ENCODE results near the gene L3HYPDH.
A peak's percentile ranks its signal among the peaks of the same experiment; 100 is the strongest.
"Not testable (repeated sequence)": the region's sequence is repeated elsewhere in the genome, so short reads cannot be mapped to it uniquely, and the experiment has no call there.

L3HYPDH gene

DNA sequence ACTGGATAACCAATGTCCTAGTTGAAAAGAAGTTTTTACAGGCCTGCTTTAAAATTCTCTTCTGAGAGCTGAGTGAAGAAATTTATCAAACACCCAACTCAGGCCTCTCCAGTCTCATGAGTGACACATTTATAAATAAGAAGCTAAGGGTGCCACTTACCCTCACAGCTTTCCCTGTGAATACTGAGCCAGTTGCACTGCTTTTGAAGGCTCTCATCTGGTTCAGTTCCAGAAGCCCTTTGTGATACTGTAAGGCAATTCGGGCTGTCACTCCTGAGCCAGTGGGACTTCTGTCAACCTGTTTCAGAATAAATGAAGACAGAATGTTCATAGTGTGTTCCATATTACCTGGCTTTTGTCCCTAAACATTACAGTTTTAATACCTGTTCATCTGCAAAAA lies 8.5 kb downstream of the L3HYPDH start:
- no peak for DNase-seq

DNA sequence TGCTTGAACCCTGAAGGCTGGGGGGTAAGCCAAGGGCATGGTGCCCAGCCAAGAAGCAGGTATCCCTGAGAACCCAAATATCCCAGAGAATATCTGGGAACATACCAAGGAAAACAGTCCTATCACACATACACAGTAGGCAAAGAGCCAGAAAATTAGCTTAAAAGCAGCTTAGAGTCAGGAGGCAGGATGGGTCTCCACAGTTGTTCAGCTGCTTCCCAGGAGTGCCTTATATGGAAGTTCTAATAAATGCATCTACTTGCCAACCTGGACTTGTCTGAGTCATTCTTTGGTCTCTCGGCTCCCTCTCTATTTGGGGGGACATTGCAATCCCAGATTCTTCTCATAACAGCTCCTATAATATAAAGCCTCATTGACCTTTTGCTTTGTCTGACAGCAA lies 10.0 kb downstream of the L3HYPDH start:
- no peak for DNase-seq

DNA sequence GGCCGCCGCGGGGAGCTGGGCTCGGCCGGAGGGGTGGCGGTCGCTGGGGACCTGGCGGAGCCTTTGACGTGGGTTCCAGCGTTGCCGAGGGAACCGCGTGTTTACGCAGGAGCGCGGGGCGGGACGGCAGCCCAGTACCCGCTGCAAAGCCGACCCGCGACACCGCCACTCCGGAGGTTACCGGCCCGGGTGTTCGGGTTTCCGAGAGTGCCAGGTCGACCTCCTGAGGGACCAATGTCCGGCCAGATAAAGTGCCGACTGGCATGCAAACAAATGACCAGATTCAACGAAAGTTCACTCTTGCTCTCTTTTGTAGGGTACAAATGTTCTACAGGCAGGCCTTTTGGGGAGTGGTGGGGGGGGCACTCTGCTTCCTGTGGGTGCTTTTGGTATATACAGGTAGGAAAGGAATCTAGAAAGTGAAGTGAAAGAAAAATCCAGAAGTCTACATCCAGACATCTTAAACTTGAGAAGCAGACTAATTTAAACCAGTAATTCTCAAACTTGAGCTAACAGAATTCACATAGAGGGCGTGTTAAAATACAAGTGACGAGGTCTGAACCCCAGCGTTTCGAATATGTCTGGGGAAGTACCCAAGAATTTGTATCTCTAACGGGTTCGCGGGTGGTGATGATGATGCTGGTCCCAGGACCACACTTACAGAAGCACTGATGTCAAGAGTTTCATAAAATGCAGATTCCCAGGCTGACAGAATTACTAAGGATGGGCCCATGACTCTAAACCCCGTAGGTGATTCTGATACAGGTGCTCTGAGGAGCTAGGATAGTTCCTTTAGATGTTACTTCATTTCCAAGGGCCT lies 18.7 kb downstream of the L3HYPDH start, which contains the start of gene GPR135:
Gene GPR135, minus strand, starts transcription at position 65 of the 820 bp plus-strand sequence. CDS start 154 bp downstream, outside the sequence.
- DNase-seq: no peak

DNA sequence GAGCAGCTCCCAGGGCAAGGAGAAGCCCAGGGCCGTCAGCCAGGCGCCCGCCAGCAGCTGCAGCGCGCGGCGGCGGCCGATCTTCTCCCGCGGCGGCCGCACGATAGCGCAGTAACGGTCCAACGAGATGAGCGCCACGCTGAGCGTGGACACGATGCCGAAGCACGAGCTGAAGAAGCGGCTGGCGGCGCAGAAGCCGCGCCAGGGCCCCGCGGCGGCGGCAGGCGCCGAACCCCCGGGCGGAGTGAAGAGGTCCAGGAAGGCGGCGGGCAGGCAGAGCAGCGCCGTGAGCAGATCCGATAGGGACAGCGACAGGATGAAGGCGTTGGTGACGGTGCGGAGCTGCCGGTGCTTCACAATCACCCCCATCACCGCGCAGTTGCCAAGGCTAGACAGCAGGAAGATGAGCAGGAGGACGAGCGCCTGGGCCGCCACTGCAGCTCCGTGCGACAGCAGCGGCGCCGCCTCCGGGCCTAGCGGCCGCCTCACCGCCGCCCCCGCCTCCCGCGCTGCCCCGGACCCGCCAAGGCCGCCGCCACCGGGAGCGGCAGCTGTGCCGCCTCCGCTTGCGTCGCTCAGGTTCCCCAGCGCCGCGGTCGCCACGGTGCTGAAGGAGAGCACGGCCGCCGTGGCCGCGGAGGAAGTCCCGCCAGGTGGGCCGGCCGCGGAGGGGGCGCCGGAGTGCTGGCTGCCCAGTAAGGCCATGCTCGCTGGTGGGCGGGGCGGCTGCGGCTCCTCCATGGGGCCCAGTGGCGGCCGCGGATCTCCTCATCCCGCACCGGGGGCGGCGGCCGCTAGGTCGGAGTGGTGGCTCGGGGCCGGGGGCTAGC lies 19.5 kb downstream of the L3HYPDH start:
- peak; percentile 39 for DNase-seq

DNA sequence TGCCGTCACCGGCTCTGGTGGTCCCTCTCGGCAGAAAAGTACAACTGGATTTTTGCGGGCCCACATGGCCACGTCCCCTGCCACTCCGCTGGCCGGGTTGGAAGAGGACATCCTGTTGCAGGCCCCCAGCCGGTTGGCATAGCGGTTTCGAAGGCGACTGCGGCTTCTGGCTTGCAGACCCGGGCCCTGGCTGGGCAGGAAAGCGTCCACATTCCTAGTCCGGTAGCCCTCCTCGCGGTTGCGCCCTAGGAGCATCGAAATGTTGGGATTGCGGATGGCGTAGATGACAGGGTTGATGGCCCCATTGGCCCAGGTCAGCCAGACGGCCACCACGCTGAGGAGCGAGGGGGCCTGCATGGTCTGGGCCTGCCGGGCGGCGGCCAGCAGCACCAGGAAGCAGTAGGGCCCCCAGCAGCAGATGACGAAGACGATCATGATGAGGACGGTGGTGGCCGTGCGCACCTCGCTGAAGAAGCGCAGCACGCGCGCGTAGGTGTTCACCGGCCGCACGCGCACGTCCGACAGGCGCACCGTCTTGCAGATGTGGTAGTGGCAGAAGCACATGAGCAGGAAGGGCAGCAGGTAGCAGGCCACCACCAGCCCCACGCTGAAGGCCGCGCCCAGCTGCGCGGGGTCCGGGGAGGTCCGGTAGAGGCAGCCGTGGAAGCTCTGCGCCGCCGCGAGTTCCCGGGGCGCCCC lies 20.3 kb downstream of the L3HYPDH start:
- DNase-seq: no peak

DNA sequence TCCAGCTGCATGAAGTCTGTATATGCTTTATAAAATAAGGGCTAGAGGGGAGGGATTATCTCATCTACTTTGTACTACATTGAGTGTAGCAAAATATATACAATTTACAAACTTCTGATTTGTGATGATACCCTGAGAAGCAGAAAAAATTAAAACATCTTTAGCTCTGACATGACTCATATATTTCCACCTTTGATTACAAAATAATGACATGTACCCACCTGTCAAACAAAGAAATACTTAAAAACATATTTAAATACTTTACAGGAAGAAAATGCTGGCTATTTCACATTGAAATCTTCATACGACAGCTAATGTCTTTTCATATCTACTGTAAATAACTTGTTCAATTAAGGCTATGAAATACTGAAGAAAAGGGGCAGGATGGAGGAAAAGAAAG lies 22.3 kb downstream of the L3HYPDH start:
- DNase-seq: no peak

DNA sequence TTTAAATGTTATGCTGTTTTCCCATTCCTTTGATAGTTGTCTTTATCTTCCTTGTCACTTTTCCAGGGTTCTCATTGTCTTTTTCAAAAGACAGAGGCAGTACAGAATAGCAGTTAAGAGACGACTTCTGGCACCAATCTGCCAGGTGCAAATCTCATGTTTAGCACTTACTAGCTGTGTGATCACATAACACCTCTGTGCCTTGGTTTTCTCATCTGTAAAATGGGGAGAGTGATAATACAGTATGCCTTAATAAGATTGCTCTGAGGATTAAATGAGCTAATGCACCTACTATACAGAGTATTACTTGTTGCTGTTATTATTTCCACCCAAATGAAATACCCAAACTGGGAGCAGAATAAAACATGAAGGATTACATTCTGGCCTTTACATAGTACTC lies 23.8 kb downstream of the L3HYPDH start:
- no peak for DNase-seq

DNA sequence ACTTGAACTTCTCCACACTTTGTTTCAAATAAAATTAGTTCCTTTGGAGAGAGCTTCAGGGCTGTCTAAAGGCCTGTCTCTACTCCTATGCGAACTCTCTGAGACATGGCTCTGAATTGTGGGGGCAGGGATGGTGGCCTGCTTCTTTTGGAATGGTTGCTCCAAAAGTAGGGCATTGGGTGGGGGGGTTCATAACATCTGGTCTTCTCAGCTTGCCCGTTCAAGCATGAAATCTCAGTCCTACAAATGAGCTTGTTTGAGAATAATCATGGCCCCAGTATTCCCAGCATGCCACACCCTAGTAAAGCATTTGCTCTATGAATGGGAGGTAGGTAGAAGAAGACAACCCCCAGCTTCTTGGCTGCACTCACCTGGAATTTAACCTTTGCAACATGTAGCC lies 25.7 kb downstream of the L3HYPDH start:
- no peak for DNase-seq

DNA sequence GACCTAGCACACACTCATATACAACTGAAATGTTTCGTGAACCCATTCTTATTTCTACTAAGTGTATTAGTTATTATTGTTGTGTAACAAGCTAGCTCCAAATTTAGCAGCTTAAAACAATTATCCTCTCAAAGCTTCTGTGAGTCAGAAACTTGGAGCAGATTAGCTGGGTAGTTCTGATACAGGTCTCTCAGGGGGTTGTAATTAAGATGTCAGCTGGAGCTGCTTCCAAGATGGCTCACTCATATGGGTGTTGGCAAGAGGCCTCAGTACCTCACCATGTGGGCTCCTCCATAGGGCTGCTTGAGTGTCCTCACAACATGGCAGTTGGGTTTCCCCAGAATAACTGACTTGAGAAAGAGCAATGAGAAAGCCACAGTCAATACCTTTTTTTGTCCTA lies 28.8 kb downstream of the L3HYPDH start:
- no peak for DNase-seq

DNA sequence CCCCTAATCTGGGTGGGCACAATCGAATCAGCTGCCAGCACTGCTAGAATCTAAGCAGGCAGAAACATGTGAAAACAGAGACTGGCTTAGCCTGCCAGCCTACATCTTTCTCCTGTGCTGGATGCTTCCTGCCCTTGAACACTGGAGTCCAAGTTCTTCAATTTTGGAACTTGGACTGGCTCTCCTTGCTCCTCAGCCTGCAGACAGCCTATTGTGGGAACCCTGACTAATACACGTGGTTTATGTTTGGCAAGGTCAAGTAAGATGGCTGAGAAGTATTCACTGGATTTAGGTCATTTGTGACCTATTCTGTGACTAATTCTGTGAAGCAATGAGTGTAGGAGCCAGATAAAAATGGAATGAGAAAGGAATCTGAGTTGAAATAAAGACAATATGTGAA lies 30.1 kb downstream of the L3HYPDH start:
- DNase-seq: no peak

DNA sequence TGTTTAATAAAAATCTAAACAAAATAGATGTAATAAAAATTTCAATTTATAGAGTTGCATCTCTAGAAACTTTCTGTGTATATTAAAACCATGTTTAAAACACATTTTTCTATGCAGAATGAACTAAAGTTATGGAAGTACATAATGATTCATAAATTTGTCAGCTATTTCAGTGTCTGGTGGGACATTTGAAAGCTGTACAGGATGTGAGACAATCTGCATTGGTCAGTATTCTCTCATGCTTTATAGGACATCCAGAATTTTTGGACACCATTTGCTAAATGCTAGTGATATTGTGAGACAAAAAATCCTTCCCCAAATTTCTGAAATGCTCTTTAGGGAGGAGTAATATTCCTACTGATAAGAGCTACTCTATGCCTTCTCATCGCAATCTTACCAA lies 32.4 kb downstream of the L3HYPDH start:
- DNase-seq: no peak

DNA sequence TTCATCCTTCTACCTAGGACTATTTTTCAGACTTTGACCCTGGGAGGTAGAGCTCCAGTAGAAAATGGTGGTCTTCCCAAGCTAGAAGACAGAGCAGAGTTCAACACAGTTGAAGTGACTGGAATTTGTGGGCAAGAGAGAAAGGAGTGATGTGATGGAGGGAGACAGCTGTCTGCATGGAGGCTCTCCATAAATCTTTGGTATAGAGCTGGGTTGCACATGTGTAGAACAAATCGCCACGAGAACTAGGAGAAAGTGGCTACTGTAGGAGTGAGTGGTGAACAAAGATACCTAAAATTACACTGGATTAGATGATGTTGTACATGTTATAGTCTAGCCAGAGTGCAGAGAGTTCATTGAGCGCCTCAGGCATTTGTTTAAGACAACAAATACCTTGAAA lies 33.5 kb downstream of the L3HYPDH start:
- no peak for DNase-seq

DNA sequence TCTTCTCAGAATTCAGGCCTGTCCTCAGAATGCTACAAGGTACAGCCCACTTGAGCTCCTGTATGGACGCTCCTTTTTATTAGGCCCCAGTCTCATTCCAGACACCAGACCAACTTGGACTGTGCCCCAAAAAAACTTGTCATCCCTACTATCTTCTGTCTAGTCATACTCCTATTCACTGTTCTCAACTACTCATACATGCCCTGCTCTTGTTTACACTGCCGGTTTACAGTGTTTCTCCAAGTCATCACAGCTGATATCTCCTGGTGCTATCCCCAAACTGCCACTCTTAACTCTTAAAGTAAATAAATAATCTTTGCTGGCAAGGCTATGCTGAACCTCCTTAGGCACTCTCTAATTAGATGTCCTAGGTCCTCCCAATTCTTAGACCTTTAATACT lies 35.5 kb downstream of the L3HYPDH start:
- DNase-seq: not testable (repeated sequence)

DNA sequence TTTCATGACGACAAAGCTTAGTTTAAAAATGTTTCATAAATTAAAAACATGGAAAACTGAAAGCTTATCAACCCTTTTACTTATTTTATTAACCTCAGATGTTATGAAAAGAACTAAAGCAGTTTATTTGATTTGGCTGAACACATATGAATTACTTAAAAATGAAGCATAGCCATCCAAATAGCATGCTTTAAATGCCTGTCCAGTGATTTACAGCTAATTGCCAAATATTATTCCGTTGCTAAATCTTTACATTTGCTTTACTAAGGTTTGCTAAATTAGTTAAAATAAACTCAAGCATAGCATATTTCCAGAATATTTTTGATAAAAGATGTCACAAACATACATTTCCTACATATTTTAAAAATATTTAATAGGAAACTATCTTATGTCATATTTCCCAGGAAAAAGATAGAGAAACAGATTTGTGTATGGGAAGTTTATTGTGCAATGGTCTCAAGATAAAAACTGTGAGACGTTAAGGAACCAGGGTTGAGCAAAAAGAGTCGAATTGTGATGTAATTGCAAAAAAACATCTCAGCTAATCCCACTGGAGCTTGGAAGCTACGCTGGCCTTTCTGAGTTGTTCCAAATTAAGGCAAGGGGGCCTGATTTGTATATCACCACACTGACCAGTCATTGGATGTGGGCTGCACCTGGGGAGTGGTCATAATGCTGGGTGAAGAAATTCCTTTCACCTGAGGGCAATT lies 44.8 kb downstream of the L3HYPDH start:
- no peak for DNase-seq

DNA sequence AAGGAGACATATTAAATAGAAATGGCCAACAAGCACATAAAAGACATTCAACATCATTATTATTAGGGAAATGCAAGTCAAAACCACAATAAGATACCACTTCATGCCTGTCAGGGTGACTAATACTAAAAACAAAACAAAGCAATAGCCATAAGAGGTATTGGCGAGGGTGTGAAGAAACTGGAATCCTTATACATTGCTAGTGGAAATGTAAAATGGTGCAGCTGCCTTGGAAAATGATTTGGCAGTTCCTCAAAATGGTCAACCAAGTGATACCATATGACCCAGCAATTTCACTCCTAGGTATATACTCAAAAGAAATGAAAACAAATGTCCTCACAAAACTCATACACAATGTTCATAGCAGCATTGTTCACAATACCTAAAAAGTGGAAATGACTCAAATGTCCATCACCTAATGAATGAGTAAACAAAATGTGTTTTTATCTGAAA lies 46.0 kb downstream of the L3HYPDH start:
- no peak for DNase-seq

DNA sequence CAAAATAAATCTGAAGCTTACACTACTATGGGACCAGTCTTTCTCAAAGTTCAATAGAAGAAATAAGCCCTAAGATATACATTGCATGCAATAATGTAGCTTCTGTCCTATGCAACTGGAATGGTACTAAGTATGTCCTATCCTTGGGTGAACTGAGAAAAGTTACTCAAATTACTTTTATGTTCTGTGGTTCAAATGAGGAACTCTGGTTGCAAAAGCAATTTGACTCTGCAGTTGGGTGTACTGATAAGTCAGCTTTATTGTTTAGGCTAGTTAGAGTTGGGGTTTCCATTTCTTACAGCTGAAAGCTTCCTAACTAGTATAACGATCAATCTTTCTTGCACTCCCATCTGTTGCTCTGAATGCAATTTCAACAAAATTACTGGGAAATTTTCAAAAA lies 48.2 kb downstream of the L3HYPDH start:
- DNase-seq: no peak

DNA sequence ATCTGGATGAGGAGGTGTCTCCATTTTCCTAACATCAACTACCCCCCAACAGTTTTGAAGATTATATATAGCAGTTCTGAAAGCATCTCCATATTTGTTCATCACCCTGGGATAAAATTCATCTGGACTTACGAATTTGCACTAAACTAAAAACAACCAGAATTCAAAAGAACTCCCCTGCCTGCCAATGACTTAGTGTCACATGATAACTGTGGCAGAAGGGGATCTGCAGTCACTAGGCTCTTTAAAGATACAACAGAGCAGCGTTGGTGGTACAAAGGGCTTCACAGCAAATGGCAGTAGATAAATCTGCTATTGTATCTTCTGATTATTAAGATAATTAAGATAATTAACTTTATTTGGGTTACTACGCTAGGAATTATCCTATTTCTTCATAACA lies 49.1 kb downstream of the L3HYPDH start:
- DNase-seq: no peak

DNA sequence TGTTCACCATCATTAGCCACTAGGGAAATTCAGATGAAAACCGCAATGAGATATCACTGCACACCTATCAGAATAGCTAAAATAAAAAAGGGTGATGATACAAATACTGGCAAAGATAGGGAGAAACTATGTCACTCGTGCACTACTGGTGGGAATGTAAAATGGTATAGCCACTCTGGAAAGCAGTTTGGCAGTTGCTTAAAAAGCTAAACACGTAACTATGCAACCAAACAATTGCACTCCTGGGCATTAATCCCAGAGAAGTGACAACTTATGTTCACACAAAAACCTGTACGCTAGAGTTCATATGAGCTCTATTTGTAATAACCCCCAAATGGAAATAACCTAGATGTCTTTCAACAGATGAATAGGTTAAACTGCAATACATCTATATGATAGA lies 54.4 kb downstream of the L3HYPDH start:
- DNase-seq: no peak

DNA sequence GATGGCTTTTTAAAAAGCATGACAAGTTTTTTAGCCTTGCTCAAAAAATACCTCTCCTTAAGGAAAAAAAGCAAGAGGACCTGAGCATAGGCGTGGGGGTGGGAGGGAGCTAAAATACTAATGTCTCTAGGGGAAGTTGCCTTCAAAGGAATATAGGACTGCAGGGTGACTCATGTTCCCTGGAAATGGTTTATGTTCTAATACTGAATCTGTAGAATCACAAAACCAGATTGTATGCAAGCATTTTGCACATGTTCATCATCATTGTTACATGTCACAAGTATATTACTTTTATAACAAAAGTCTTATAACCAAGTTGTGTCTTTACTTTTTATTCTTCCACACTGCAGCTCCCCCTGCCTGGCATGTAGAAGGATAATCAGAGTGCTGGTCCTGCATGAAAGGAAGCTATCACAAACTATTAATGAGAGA lies 55.6 kb downstream of the L3HYPDH start:
- no peak for DNase-seq

DNA sequence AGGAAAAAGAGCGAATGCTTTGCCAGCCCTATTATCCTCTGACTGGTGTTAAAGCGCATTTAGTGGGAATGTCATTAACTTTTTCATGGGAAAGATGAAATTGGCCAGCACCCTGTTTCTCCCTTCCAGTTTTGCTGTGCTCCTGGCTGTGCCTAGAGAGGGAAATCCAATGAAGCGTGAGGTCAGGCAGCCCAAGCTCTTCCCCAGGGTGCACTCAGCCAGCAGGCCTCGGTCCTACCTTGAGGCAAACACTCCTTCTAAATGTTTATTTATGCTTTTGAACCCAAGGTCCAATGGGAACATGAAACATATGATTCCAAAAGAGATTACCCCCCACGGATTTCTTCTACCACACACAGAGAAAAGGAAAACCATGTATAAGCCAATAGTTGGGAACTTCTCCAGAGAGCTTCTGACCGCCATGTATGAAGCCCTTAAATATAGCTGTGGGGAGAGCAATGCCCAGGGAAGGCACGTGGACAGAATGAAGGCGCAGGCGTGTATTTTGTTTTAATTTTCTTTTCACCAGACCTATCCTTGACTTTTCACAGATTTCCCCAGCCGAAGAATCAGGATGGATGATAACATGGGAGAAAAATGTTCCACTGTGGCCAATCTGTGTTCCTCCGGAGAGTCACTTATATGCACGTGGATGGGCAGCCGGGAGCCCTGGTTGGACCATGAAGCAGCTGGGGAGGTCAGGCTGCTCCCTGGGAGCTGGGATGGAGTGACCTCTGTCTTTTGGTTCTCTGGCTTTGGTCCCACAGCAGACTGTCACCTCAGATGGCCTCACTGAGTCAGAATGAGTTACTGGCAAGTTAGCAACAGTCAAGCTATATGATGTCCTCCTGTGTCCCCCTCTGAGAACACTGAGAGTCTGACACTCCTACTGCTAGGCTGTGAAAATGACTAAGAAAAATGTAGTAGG lies 56.3 kb downstream of the L3HYPDH start:
- no peak for DNase-seq

DNA sequence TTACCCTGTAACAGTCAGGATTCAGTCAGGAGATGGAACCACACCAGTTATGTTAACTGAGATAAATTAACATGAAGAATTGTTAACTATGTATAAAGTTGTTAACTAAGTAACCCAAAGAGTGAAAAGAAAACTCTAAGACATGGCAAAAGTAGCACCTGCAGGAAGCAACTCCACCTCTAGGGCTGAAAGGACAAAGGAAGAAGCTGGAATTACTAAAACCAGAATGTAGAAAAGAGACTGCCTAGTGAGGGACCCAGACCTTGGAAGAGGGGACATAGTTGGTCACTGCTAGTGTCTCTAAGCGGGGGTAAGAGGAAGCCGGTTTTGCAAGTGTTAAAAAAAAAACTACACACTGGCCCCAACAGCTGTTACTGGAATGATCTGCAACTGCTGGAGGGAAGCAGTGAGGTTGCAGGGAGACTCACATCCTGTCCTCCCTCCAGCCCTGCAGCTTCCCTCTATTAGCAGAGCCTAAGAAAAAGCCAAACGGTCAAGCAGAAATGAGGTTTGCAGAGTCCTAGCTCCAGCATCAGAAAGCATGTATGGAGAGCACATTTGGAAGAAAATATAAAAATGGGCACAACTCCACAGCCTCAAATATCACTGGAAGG lies 58.8 kb downstream of the L3HYPDH start:
- no peak for DNase-seq

All from NCI-H1694 treated with DMSO at 0.1 percent for 48 hours (cell line).